Activated naive CD8-positive, alpha-beta T cell treated with anti-CD3 and anti-CD28 coated beads for 36 hours (primary cell): Measurements from ENCODE around the gene OPTC. TPM values are rescaled to one million over a fixed set of nuclear protein-coding genes. Genes with fewer than 3 reads are reported as not detected.
A peak's percentile ranks its signal among the peaks of the same experiment; 100 is the strongest.

Experiments
- DNase-seq: peaks from one replicate; pipeline ENCODE4 v3.0.0; 2021
- H3K27ac Mint-ChIP-seq: one replicate; pipeline ENCODE4 v1.8.0; 2022; ENCODE audit warnings: mild to moderate bottlenecking, moderate library complexity, mixed read lengths
- H3K27me3 Mint-ChIP-seq: one replicate; pipeline ENCODE4 v1.8.0; 2022; ENCODE audit warnings: mild to moderate bottlenecking, mixed read lengths
- H3K36me3 Mint-ChIP-seq: one replicate; pipeline ENCODE4 v1.8.0; 2021; ENCODE audit warnings: mild to moderate bottlenecking, mixed read lengths
- H3K4me1 Mint-ChIP-seq: one replicate; pipeline ENCODE4 v1.8.0; 2021; ENCODE audit warnings: mixed read lengths
- H3K4me3 Mint-ChIP-seq: one replicate; pipeline ENCODE4 v1.8.0; 2022; ENCODE audit warnings: mild to moderate bottlenecking, moderate library complexity, mixed read lengths
- H3K9me3 Mint-ChIP-seq: one replicate; pipeline ENCODE4 v1.8.0; 2022; ENCODE audit warnings: mixed read lengths
- total RNA-seq, 2 experiments: library from RNA; stranded (reverse); gene quantifications; one replicate each; pipeline ENCODE4 v1.2.3, GENCODE V29; 2021

The OPTC gene
- total RNA-seq, 2 experiments from 2014 or later: not detected

DNA sequence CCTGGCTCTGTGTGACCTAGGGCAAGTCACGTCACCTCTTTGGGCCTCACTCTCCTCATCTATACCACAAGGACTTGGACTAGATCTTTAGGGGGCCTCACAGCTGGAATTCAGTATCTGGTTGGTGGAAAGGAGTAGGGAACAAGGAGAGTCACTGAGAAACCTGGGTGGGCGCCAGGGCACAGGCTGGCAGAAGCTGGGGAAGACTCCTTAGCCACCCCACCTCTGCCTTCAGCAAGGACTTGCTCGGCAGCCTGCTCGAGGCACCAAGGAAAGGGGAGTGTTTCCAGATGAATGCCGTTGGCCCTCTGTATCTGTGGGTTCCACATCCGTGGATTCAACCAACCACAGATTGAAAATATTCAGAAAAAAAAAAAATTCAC, 1.2 kb upstream of the OPTC start:
- H3K4me3 Mint-ChIP-seq: no peak overlapping the region
- no peaks in the 10 kb centered on the region for H3K4me1 Mint-ChIP-seq
- no peaks in the 10 kb centered on the region for H3K36me3 Mint-ChIP-seq
- no peak overlapping the region for H3K27ac Mint-ChIP-seq
- no peaks in the 10 kb centered on the region for H3K27me3 Mint-ChIP-seq
- no peaks in the 10 kb centered on the region for H3K9me3 Mint-ChIP-seq
- DNase-seq: no peak

DNA sequence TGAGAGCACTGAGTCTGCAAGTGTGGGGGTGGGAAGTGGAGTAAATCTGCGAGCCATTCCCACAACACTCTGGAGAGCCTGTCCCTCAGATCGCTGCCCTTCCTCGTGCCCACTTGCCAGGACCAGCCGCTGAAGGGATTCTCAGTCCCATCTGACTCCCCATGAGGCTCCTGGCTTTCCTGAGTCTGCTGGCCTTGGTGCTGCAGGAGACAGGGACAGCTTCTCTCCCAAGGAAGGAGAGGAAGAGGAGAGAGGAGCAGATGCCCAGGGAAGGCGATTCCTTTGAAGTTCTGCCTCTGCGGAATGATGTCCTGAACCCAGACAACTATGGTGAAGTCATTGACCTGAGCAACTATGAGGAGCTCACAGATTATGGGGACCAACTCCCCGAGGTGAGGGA, 1.9 kb downstream of the OPTC start:
- H3K27ac Mint-ChIP-seq: no peak overlapping the region
- no peaks in the 10 kb centered on the region for H3K36me3 Mint-ChIP-seq
- no peaks in the 10 kb centered on the region for H3K9me3 Mint-ChIP-seq
- H3K4me3 Mint-ChIP-seq: no peak overlapping the region
- no peak for DNase-seq
- no peaks in the 10 kb centered on the region for H3K4me1 Mint-ChIP-seq
- H3K27me3 Mint-ChIP-seq: no peaks in the 10 kb centered on the region

DNA sequence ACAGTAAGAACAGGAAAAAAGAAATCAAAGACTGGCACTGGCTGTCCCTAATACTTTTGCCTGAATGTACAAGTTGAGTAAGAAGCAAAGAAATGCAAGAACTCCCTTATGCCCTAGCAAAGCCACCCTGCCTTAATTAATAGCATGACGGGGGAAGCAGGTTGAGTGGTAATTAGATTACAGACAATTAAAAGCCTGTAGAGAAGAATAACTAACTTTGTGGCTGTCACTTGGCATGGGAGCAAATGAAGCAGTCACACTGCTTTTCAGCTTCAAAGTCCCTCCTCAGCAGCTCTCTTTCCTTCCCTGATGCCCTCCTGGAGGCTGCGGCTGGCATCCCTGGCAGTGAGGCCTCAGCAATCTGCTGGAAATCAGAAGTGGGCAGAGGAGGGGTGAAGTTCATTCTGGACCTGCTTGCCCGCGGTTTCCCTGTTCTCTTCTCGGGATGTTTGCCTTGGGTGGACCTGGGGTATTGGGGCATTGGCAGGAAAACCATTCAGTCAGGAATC, 3.4 kb downstream of the OPTC start:
- Mint-ChIP-seq H3K4me1 (no peaks in the 10 kb centered on the region), H3K27ac (no peak overlapping the region), H3K36me3 (no peaks in the 10 kb centered on the region), H3K9me3 (no peaks in the 10 kb centered on the region), H3K4me3 (no peak overlapping the region), H3K27me3 (no peaks in the 10 kb centered on the region)
- no peak for DNase-seq

GRCh38 chr1:203499643-203500278, 5.8 kb downstream of the OPTC start:
- H3K27me3 Mint-ChIP-seq: no peaks in the 10 kb centered on the region
- no peaks in the 10 kb centered on the region for H3K36me3 Mint-ChIP-seq
- H3K4me3 Mint-ChIP-seq: no peak overlapping the region
- no peak overlapping the region for H3K27ac Mint-ChIP-seq
- DNase-seq: no peak
- no peaks in the 10 kb centered on the region for H3K4me1 Mint-ChIP-seq
- H3K9me3 Mint-ChIP-seq: no peaks in the 10 kb centered on the region

GRCh38 chr1:203500279-203500678, 6.3 kb downstream of the OPTC start:
- Mint-ChIP-seq H3K27me3 (no peaks in the 10 kb centered on the region), H3K9me3 (no peaks in the 10 kb centered on the region), H3K36me3 (no peaks in the 10 kb centered on the region), H3K4me3 (no peak overlapping the region), H3K4me1 (no peaks in the 10 kb centered on the region), H3K27ac (no peak overlapping the region)
- DNase-seq: no peak

DNA sequence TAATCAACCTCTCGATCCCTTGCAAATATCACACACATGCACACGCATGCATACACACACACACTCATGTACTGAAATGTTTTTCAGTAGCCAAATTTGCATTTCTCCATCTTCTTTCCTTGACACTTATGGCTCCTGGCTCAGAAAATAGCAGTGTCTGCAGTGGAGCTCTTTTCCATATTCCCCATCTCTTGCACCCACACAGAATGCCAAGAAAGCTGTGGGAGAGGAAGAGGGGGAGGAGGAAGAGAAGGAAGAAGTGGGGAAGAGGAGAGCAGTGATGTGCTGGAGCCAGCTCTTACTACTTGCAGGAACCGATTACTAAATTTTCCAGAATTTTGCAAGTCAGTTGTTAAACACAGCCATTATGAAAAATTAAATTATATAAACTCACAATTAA, 9.9 kb downstream of the OPTC start:
- H3K27me3 Mint-ChIP-seq: no peaks in the 10 kb centered on the region
- H3K9me3 Mint-ChIP-seq: no peaks in the 10 kb centered on the region
- no peaks in the 10 kb centered on the region for H3K4me1 Mint-ChIP-seq
- no peaks in the 10 kb centered on the region for H3K36me3 Mint-ChIP-seq
- DNase-seq: no peak
- no peak overlapping the region for H3K27ac Mint-ChIP-seq
- no peak overlapping the region for H3K4me3 Mint-ChIP-seq

DNA sequence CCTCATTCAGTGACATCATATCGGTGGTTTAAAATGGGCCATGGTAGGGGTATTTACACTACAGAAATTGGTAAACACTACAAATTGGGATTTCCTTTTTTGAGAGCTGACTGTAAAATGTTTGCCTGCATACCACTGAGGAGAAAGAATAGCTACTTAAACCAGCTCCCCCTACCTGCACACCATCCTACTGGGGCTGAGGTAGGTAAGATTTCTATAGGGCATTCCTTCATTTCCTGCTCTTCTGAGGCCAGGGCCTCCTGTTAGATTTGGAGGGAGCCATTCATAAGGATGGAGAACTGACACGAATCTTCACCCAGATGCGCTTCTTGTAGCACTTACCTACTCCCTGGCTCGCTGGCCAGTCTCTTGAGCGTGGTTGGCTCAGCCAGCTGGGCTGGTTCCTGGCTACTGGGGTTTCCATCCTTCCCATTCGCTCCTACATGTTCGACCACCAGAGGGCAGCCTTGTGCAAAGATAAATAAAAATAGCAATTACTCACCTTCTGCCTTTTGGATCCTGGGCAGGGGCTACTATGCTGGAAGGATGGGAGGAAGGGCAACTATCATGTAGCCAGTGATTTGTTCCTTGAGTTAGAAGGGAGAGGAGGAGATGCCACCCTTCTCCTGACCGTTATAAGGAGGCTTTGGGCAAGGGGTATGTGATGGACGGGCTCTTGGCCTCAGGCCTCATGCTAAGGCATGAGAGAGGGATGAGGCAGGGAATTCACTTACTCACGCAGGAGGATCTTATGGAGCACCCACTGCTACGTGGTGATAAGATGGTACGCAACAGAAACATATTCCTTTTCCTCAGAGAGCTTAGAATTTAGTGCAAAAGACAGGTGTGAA, 10.7 kb downstream of the OPTC start:
- Mint-ChIP-seq H3K4me1 (no peaks in the 10 kb centered on the region), H3K9me3 (no peaks in the 10 kb centered on the region), H3K27me3 (no peaks in the 10 kb centered on the region), H3K27ac (no peak overlapping the region), H3K36me3 (no peaks in the 10 kb centered on the region), H3K4me3 (no peak overlapping the region)
- DNase-seq: peak; percentile 60

DNA sequence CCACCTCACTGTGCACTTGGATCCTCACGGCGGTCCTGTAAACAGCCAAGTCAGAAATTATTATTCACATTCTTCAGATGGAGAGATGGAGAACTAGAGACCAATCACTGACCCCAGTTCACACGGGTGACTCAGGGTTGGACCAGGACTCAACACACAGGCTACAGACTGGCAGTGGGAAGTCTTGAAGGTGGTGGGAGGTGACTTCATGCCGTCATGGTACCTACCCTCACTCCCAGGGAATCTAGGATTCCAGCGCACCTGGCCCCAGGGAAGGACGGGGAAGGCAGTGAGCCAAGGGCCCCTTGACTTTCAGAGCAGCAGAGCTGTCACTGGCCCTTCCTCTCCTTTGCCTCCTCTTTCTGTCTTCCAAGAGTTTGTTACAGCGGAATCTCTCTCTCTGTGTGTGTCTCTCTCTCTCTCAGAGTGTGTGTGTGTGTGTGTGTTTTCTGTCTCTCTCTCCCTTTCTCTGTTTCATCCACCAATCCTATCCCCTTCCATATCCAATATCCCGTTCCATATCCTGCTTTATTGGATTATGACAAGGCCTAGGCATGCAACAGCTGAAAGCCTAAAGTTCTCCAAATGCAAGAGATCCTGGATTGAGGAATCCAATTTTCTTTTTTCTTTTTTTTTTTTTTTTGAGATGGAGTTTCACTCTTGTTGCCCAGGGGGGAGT, 11.7 kb downstream of the OPTC start:
- no peak overlapping the region for H3K4me3 Mint-ChIP-seq
- DNase-seq: no peak
- no peaks in the 10 kb centered on the region for H3K4me1 Mint-ChIP-seq
- H3K27ac Mint-ChIP-seq: no peak overlapping the region
- H3K9me3 Mint-ChIP-seq: no peaks in the 10 kb centered on the region
- no peaks in the 10 kb centered on the region for H3K27me3 Mint-ChIP-seq
- no peaks in the 10 kb centered on the region for H3K36me3 Mint-ChIP-seq

- Mint-ChIP-seq H3K4me1 (no peaks in the 10 kb centered on the region), H3K36me3 (no peaks in the 10 kb centered on the region), H3K27ac (no peak overlapping the region), H3K27me3 (no peaks in the 10 kb centered on the region), H3K9me3 (no peaks in the 10 kb centered on the region), H3K4me3 (no peak overlapping the region)
- DNase-seq: no peak
Observed at GRCh38 chr1:203506858-203507626, 13.1 kb downstream of the OPTC start.

DNA sequence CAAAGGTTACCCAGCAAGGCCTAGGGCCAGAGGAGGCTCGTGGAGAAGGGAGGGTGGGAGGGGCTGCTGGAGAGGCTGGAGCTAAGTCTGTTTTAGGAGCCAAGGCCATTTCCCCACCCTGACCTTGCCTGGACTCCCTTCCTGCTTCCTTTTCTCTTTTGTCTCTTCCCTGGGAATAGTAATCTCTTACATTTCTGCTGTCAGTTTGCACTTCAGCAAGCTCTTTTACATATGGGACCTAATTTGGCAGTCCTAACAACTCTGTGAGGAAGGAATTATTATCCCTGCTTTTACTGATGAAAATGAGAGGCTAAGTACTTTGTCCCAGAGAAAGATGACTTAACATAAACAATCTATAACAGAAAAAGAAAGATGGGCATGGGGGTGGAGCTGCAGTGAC, 13.8 kb downstream of the OPTC start:
- H3K4me3 Mint-ChIP-seq: no peak overlapping the region
- DNase-seq: no peak
- H3K4me1 Mint-ChIP-seq: peaks cover 5% of the 10 kb centered on the region
- no peak overlapping the region for H3K27ac Mint-ChIP-seq
- no peaks in the 10 kb centered on the region for H3K9me3 Mint-ChIP-seq
- no peaks in the 10 kb centered on the region for H3K36me3 Mint-ChIP-seq
- no peaks in the 10 kb centered on the region for H3K27me3 Mint-ChIP-seq

GRCh38 chr1:203508463-203509073, 14.6 kb downstream of the OPTC start:
- H3K4me3 Mint-ChIP-seq: no peak overlapping the region
- H3K4me1 Mint-ChIP-seq: peaks cover 13% of the 10 kb centered on the region
- no peaks in the 10 kb centered on the region for H3K9me3 Mint-ChIP-seq
- no peaks in the 10 kb centered on the region for H3K36me3 Mint-ChIP-seq
- no peak overlapping the region for H3K27ac Mint-ChIP-seq
- no peak for DNase-seq
- no peaks in the 10 kb centered on the region for H3K27me3 Mint-ChIP-seq

DNA sequence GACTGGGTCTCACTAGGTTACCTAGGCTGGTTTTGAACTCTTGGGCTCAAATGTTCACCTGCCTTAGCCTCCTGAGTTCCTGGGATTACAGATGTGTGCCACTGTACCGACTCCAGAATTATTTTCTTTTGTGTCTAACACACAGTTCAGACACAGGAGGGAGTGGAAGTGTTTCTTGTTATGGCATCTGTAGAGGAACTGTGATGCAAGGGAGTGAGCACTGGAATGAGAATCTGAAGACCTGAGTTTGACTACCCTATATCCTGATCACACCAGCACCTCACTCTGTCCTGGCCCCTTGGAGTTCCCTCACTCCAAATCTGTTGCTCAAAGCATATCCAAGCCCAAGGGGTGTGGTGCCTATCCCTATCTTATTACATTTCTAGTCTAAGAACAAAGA, 15.2 kb downstream of the OPTC start:
- no peaks in the 10 kb centered on the region for H3K9me3 Mint-ChIP-seq
- no peaks in the 10 kb centered on the region for H3K36me3 Mint-ChIP-seq
- DNase-seq: no peak
- no peak overlapping the region for H3K4me3 Mint-ChIP-seq
- H3K27me3 Mint-ChIP-seq: no peaks in the 10 kb centered on the region
- peaks cover 18% of the 10 kb centered on the region for H3K4me1 Mint-ChIP-seq
- H3K27ac Mint-ChIP-seq: no peak overlapping the region

DNA sequence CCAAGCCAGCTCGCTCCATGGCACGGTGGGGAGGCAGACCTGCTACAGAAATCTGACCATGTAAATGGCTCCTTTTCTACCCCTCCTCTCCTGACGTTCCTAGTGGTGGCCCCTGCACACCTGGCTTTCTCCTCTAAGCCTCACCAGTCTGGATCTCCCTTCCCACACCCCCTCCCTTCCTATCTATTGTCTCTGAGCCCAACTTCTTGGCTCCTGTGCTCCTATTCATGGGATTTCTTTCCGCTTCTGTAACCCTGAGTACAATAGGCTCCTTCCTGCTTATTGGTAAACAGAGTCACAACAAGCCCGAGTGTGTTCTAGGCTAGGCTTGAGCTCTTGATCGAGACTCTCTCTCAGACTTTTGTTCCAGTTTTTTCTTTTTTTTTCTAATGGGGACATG, 17.6 kb downstream of the OPTC start:
- H3K4me3 Mint-ChIP-seq: no peak overlapping the region

GRCh38 chr1:203511930-203512329, 18.0 kb downstream of the OPTC start:
- no peak for DNase-seq
- no peak overlapping the region for H3K27ac Mint-ChIP-seq
- H3K9me3 Mint-ChIP-seq: no peaks in the 10 kb centered on the region
- H3K4me1 Mint-ChIP-seq: peaks cover 22% of the 10 kb centered on the region
- H3K36me3 Mint-ChIP-seq: no peaks in the 10 kb centered on the region
- no peaks in the 10 kb centered on the region for H3K27me3 Mint-ChIP-seq
- no peak overlapping the region for H3K4me3 Mint-ChIP-seq

More for the DNA sequence above, 17.6 kb downstream of the OPTC start:
- H3K4me1 Mint-ChIP-seq: peaks cover 22% of the 10 kb centered on the region
- no peak for DNase-seq
- H3K27me3 Mint-ChIP-seq: no peaks in the 10 kb centered on the region
- no peaks in the 10 kb centered on the region for H3K36me3 Mint-ChIP-seq
- H3K27ac Mint-ChIP-seq: no peak overlapping the region
- H3K9me3 Mint-ChIP-seq: no peaks in the 10 kb centered on the region

GRCh38 chr1:203512517-203512847, 18.5 kb downstream of the OPTC start:
- no peak for DNase-seq
- H3K4me3 Mint-ChIP-seq: no peak overlapping the region
- peaks cover 22% of the 10 kb centered on the region for H3K4me1 Mint-ChIP-seq
- no peaks in the 10 kb centered on the region for H3K36me3 Mint-ChIP-seq
- H3K27ac Mint-ChIP-seq: peak overlapping the region; percentile 80
- H3K9me3 Mint-ChIP-seq: no peaks in the 10 kb centered on the region
- no peaks in the 10 kb centered on the region for H3K27me3 Mint-ChIP-seq
